IPS-15b (cell line): ENCODE results near the gene AATF.
A peak's percentile ranks its signal among the peaks of the same experiment; 100 is the strongest.
"Not testable (repeated sequence)": the region's sequence is repeated elsewhere in the genome, so short reads cannot be mapped to it uniquely, and the experiment has no call there.

Experiments used
- H3K27me3 ChIP-seq: one replicate; pipeline ENCODE4 v1.6.1; 2013; ENCODE audit warnings: low read length; ENCODE audit not compliant: control insufficient read depth, insufficient read depth
- H3K36me3 ChIP-seq: one replicate; pipeline ENCODE4 v1.6.1; 2013; ENCODE audit warnings: low read length; ENCODE audit not compliant: control insufficient read depth, insufficient read depth
- H3K4me1 ChIP-seq: one replicate; pipeline ENCODE4 v1.6.1; 2013; ENCODE audit warnings: mild to moderate bottlenecking, low read length; ENCODE audit not compliant: control insufficient read depth, insufficient read depth
- H3K4me3 ChIP-seq: one replicate; pipeline ENCODE4 v1.5.1; 2013; ENCODE audit warnings: low read depth, low read length
- H3K9ac ChIP-seq: one replicate; pipeline ENCODE4 v1.6.1; 2013; ENCODE audit warnings: low read depth, mild to moderate bottlenecking, low read length
- H3K9me3 ChIP-seq: one replicate; pipeline ENCODE4 v1.6.1; 2013; ENCODE audit warnings: mild to moderate bottlenecking, low read length; ENCODE audit not compliant: control insufficient read depth, insufficient read depth

The AATF gene

GRCh38 chr17:37064206-37064605 lies 115.5 kb downstream of the AATF start:
- no peaks in the 10 kb centered on the region for H3K27me3 ChIP-seq
- H3K9ac ChIP-seq: no peak overlapping the region

GRCh38 chr17:37064956-37065355 lies 116.2 kb downstream of the AATF start:
- peaks cover 48% of the 10 kb centered on the region for H3K4me1 ChIP-seq
- no peaks in the 10 kb centered on the region for H3K9me3 ChIP-seq
- no peaks in the 10 kb centered on the region for H3K27me3 ChIP-seq
- no peaks in the 10 kb centered on the region for H3K36me3 ChIP-seq
- no peak overlapping the region for H3K9ac ChIP-seq
- H3K4me3 ChIP-seq: no peak overlapping the region

More at GRCh38 chr17:37064206-37064605, 115.5 kb downstream of the AATF start:
- no peaks in the 10 kb centered on the region for H3K36me3 ChIP-seq
- H3K9me3 ChIP-seq: no peaks in the 10 kb centered on the region
- no peak overlapping the region for H3K4me3 ChIP-seq
- peaks cover 48% of the 10 kb centered on the region for H3K4me1 ChIP-seq

GRCh38 chr17:37065486-37066321 lies 117.0 kb downstream of the AATF start:
- peak overlapping the region; percentile 28 for H3K9ac ChIP-seq
- H3K4me1 ChIP-seq: peaks cover 44% of the 10 kb centered on the region
- H3K4me3 ChIP-seq: peak overlapping the region; percentile 26
- no peaks in the 10 kb centered on the region for H3K36me3 ChIP-seq
- no peaks in the 10 kb centered on the region for H3K9me3 ChIP-seq
- H3K27me3 ChIP-seq: no peaks in the 10 kb centered on the region

- H3K4me3 ChIP-seq: peak overlapping the region; percentile 26
Measured at GRCh38 chr17:37066322-37067255, 117.8 kb downstream of the AATF start.

GRCh38 chr17:37067555-37068111 lies 118.9 kb downstream of the AATF start:
- Histone ChIP-seq H3K36me3 (no peaks in the 10 kb centered on the region), H3K4me1 (peaks cover 38% of the 10 kb centered on the region), H3K4me3 (no peak overlapping the region), H3K9me3 (no peaks in the 10 kb centered on the region), H3K9ac (no peak overlapping the region), H3K27me3 (no peaks in the 10 kb centered on the region)

More at GRCh38 chr17:37066322-37067255, 117.8 kb downstream of the AATF start:
- peak overlapping the region; percentile 39 for H3K9ac ChIP-seq
- H3K9me3 ChIP-seq: no peaks in the 10 kb centered on the region
- H3K36me3 ChIP-seq: no peaks in the 10 kb centered on the region
- H3K27me3 ChIP-seq: no peaks in the 10 kb centered on the region
- H3K4me1 ChIP-seq: peaks cover 44% of the 10 kb centered on the region

GRCh38 chr17:37068266-37068665 lies 119.5 kb downstream of the AATF start:
- no peak overlapping the region for H3K9ac ChIP-seq

GRCh38 chr17:37069087-37069486 lies 120.3 kb downstream of the AATF start:
- no peaks in the 10 kb centered on the region for H3K9me3 ChIP-seq
- H3K4me1 ChIP-seq: peaks cover 34% of the 10 kb centered on the region
- no peaks in the 10 kb centered on the region for H3K27me3 ChIP-seq
- H3K36me3 ChIP-seq: no peaks in the 10 kb centered on the region
- no peak overlapping the region for H3K4me3 ChIP-seq
- no peak overlapping the region for H3K9ac ChIP-seq

More at GRCh38 chr17:37068266-37068665, 119.5 kb downstream of the AATF start:
- H3K36me3 ChIP-seq: no peaks in the 10 kb centered on the region
- peaks cover 38% of the 10 kb centered on the region for H3K4me1 ChIP-seq
- no peaks in the 10 kb centered on the region for H3K27me3 ChIP-seq
- H3K9me3 ChIP-seq: no peaks in the 10 kb centered on the region
- H3K4me3 ChIP-seq: no peak overlapping the region

GRCh38 chr17:37073464-37073863 lies 124.7 kb downstream of the AATF start:
- not testable (repeated sequence) for H3K27me3 ChIP-seq

GRCh38 chr17:37079065-37079708 lies 130.4 kb downstream of the AATF start:
- Histone ChIP-seq H3K27me3 (no peaks in the 10 kb centered on the region), H3K4me3 (no peak overlapping the region), H3K9ac (no peak overlapping the region), H3K36me3 (no peaks in the 10 kb centered on the region), H3K9me3 (no peaks in the 10 kb centered on the region), H3K4me1 (peaks cover 12% of the 10 kb centered on the region)

More at GRCh38 chr17:37073464-37073863, 124.7 kb downstream of the AATF start:
- H3K9ac ChIP-seq, H3K4me1 ChIP-seq, H3K4me3 ChIP-seq, H3K9me3 ChIP-seq, H3K36me3 ChIP-seq: not testable (repeated sequence)

- H3K4me3 ChIP-seq: no peak overlapping the region
- no peaks in the 10 kb centered on the region for H3K9me3 ChIP-seq
- H3K27me3 ChIP-seq: no peaks in the 10 kb centered on the region
- H3K36me3 ChIP-seq: no peaks in the 10 kb centered on the region
- H3K9ac ChIP-seq: no peak overlapping the region
- peaks cover 12% of the 10 kb centered on the region for H3K4me1 ChIP-seq
Measured at GRCh38 chr17:37079735-37080134, 131.0 kb downstream of the AATF start.

GRCh38 chr17:37081287-37081686 lies 132.5 kb downstream of the AATF start:
- Histone ChIP-seq H3K36me3 (peaks cover 10% of the 10 kb centered on the region), H3K27me3 (no peaks in the 10 kb centered on the region), H3K4me1 (peaks cover 12% of the 10 kb centered on the region), H3K4me3 (no peak overlapping the region), H3K9me3 (no peaks in the 10 kb centered on the region), H3K9ac (no peak overlapping the region)
